ENCODE data around the gene FBH1. TPM values are rescaled to one million over a fixed set of nuclear protein-coding genes. Genes with fewer than 3 reads are reported as not detected.

Gene FBH1
- total and polyA plus RNA-seq, 2 experiments from 2014 or later: 62.5 to 90.8 TPM

GRCh38 chr10:5973069-5973468 is 83.0 kb downstream of the FBH1 start:
- Histone ChIP-seq H3K4me1 (ENCODE audit: insufficient read depth) (peaks cover 9% of the 10 kb centered on the region; the same call in 1 of the 2 replicates), H2AFZ (no peak overlapping the region), H3K36me3 (ENCODE audit: insufficient read depth) (no peaks in the 10 kb centered on the region), H3K27me3 (ENCODE audit: insufficient read depth) (peaks cover 34% of the 10 kb centered on the region), H3F3A (replicated peaks; ENCODE audit: low read depth) (0 out of 2 replicates have a peak, but pooled peaks cover 4% of the 10 kb centered on the region), H3K9me2 (ENCODE audit: insufficient read depth) (no peaks in the 10 kb centered on the region), H4K20me1 (replicated peaks; ENCODE audit: insufficient read depth) (no peaks in the 10 kb centered on the region), H3K4me3 (no peak overlapping the region), H3K4me2 (no peak overlapping the region), H3K27ac (ENCODE audit: low read depth) (no peak overlapping the region), H3K79me2 (replicated peaks; ENCODE audit: insufficient read depth) (no peaks in the 10 kb centered on the region)
- Mint-ChIP-seq H3K4me3 (no peak overlapping the region), H3K36me3 (ENCODE audit: low read depth) (no peaks in the 10 kb centered on the region; the same call in 2 of the 3 replicates), H3K9me3 (no peaks in the 10 kb centered on the region; the same call in 2 of the 3 replicates), H3K27ac (no peak overlapping the region), H3K27me3 (ENCODE audit: insufficient read depth, low read depth, poor library complexity) (peaks cover 25% of the 10 kb centered on the region), H3K4me1 (peaks cover 6% of the 10 kb centered on the region)
- TF ChIP-seq NANOG (IDR thresholded peaks at IDR 0.05; ENCODE audit: borderline replicate concordance) (no peak), ZNF114 (CRISPR knock-in tag; IDR thresholded peaks at IDR 0.05) (no peak)
- DNase-seq (ENCODE audit: low spot score) (no peak), ATAC-seq (no peak)

DNA sequence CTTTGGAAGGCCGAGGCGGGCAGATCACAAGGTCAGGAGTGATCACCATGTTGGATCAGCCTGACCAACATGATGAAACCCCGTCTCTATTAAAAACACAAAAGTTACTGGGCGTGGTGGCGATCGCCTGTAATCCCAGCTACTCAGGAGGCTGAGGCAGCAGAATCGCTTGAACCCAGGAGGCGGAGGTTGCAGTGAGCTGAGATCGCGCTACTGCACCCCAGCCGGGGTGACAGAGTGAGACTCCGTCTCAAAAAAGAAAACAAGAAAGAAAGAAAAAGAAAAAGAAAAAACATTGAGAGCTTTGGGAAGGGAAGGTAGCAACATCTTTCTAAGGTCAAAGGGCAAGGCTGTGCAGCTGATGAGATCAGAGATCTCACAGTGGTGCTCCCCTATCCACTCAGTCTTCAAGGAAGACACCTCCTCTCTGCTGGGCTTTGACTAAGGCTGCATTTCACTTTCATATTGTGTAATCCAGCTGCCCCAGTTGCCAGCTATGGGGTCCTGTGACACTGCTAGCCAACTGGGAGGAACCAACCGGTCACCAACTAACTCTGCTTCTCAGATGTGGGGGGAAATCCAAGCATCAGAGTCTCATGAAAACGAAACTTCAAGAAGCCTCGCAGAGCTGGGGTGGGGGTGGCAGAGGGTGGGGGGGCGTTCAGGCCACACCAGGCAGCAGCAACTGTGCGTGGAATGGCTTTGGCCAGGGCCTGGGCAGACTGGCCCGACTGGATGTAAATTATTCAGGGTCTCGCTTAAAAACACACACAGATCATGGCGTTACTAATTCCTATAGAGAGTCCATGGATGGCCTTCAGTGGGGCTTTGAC is 85.8 kb downstream of the FBH1 start:
- Histone ChIP-seq H3K4me3 (peak overlapping the region; percentile 83), H3K27me3 (ENCODE audit: insufficient read depth) (peaks cover 55% of the 10 kb centered on the region), H3K9me2 (ENCODE audit: insufficient read depth) (no peaks in the 10 kb centered on the region), H3K36me3 (ENCODE audit: insufficient read depth) (no peaks in the 10 kb centered on the region), H3K4me1 (ENCODE audit: insufficient read depth) (peaks cover 15% of the 10 kb centered on the region), H3K4me2 (peak overlapping the region; percentile 91), H3K79me2 (replicated peaks; ENCODE audit: insufficient read depth) (no peaks in the 10 kb centered on the region), H3F3A (replicated peaks; ENCODE audit: low read depth) (0 out of 2 replicates have a peak, but pooled peaks cover 6% of the 10 kb centered on the region), H3K27ac (ENCODE audit: low read depth) (no peak overlapping the region), H4K20me1 (replicated peaks; ENCODE audit: insufficient read depth) (no peaks in the 10 kb centered on the region), H2AFZ (peak overlapping the region; percentile 98)
- Mint-ChIP-seq H3K4me1 (peaks cover 9% of the 10 kb centered on the region), H3K4me3 (peak overlapping the region; percentile 85), H3K27me3 (ENCODE audit: insufficient read depth, low read depth, poor library complexity) (peaks cover 42% of the 10 kb centered on the region), H3K27ac (no peak overlapping the region), H3K9me3 (no peaks in the 10 kb centered on the region; the same call in 2 of the 3 replicates), H3K36me3 (ENCODE audit: low read depth) (peaks cover 2% of the 10 kb centered on the region; the same call in 1 of the 3 replicates)
- no peak for DNase-seq (ENCODE audit: low spot score)
- ATAC-seq: no peak
- TF ChIP-seq EZH2phosphoT487 (IDR thresholded peaks at IDR 0.05; ENCODE audit: unreplicated experiment) (no peak), ZNF331 (CRISPR knock-in tag; IDR thresholded peaks at IDR 0.05; ENCODE audit: low read depth) (no peak), EZH2 (IDR thresholded peaks at IDR 0.05; ENCODE audit: low read depth, unreplicated experiment) (no peak), ZNF114 (CRISPR knock-in tag; IDR thresholded peaks at IDR 0.05) (no peak), JUNB (IDR thresholded peaks at IDR 0.05; ENCODE audit: unreplicated experiment) (no peak), REST (IDR thresholded peaks at IDR 0.05; ENCODE audit: unreplicated experiment) (no peak)
- TF ChIP-seq, protein P1, sequence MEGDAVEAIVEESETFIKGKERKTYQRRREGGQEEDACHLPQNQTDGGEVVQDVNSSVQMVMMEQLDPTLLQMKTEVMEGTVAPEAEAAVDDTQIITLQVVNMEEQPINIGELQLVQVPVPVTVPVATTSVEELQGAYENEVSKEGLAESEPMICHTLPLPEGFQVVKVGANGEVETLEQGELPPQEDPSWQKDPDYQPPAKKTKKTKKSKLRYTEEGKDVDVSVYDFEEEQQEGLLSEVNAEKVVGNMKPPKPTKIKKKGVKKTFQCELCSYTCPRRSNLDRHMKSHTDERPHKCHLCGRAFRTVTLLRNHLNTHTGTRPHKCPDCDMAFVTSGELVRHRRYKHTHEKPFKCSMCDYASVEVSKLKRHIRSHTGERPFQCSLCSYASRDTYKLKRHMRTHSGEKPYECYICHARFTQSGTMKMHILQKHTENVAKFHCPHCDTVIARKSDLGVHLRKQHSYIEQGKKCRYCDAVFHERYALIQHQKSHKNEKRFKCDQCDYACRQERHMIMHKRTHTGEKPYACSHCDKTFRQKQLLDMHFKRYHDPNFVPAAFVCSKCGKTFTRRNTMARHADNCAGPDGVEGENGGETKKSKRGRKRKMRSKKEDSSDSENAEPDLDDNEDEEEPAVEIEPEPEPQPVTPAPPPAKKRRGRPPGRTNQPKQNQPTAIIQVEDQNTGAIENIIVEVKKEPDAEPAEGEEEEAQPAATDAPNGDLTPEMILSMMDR (conservative IDR thresholded peaks at IDR 0.05; ENCODE audit: low read depth in 2 of 2): no peak
